Upper lobe of right lung (tissue), 1 donor: ENCODE measurements around the gene HTT. TPM values are rescaled to one million over a fixed set of nuclear protein-coding genes. Genes with fewer than 3 reads are reported as not detected.
"Not testable (repeated sequence)": the region's sequence is repeated elsewhere in the genome, so short reads cannot be mapped to it uniquely, and the experiment has no call there.

Experiments used
- ATAC-seq: fragments of 200-7000 bp; cut with Tn5 transposase; one replicate; pipeline ENCODE4 v1.9.1; 2020; ENCODE audit warnings: mild to moderate bottlenecking, moderate library complexity
- DNase-seq: peaks from one replicate; pipeline ENCODE4 v3.0.0-alpha.2; 2020
- H3K27ac ChIP-seq: fragments of 200-600 bp; one replicate; pipeline ENCODE4 v1.8.0; 2022
- H3K27me3 ChIP-seq: fragments of 200-600 bp; one replicate; pipeline ENCODE4 v1.8.0; 2022; ENCODE audit warnings: mild to moderate bottlenecking
- H3K36me3 ChIP-seq: fragments of 200-600 bp; one replicate; pipeline ENCODE4 v1.8.0; 2022
- H3K4me1 ChIP-seq: fragments of 200-600 bp; one replicate; pipeline ENCODE4 v1.8.0; 2022
- H3K4me3 ChIP-seq: fragments of 200-600 bp; one replicate; pipeline ENCODE4 v1.8.0; 2022; ENCODE audit warnings: mild to moderate bottlenecking
- H3K9me3 ChIP-seq: fragments of 200-600 bp; one replicate; pipeline ENCODE4 v1.8.0; 2022
- CTCF ChIP-seq: fragments of 200-600 bp; IDR thresholded peaks from one replicate; pipeline ENCODE4 v1.8.0; 2022; ENCODE audit warnings: antibody characterized with exemption
- intact Hi-C: fragments of 100-400 bp; cut with DNase I; formaldehyde crosslinking; loops from one replicate; pipeline ENCODE4 v1.11.0; 2022
- total RNA-seq: library from RNA; stranded (reverse); fragmentation: NEBNext Ultra II Directional; extraction: Animal tissue kit (Norgen Biotek cat#: 25700); gene quantifications from one replicate; pipeline ENCODE4 v1.2.1, GENCODE V29; 2021
- donor health status: DM: no; HTN: yes; CAD: no; lungs with severe emphysema.

The HTT gene
- total RNA-seq, 1 donor from 2014 or later, result 73.6 TPM

GRCh38 chr4:3043282-3044020 lies 31.0 kb upstream of the HTT start:
- Histone ChIP-seq H3K36me3 (no peaks in the 10 kb centered on the region), H3K27ac (no peak overlapping the region), H3K4me3 (no peak overlapping the region), H3K9me3 (no peaks in the 10 kb centered on the region), H3K4me1 (peaks cover 23% of the 10 kb centered on the region), H3K27me3 (no peaks in the 10 kb centered on the region)
- DNase-seq (no peak), ATAC-seq (no peak)
- intact Hi-C loops, result no loop called here
- no peak for TF ChIP-seq CTCF

- intact Hi-C loops, result no loop called here
- Histone ChIP-seq H3K27ac (no peak overlapping the region), H3K4me1 (peaks cover 23% of the 10 kb centered on the region), H3K27me3 (no peaks in the 10 kb centered on the region), H3K9me3 (no peaks in the 10 kb centered on the region), H3K4me3 (no peak overlapping the region), H3K36me3 (no peaks in the 10 kb centered on the region)
- no peak for TF ChIP-seq CTCF
- ATAC-seq (peak; percentile 71), DNase-seq (peak; percentile 84)
Observed at GRCh38 chr4:3044870-3045819, 29.3 kb upstream of the HTT start.

- intact Hi-C loops, result no loop called here
- Histone ChIP-seq H3K27me3 (no peaks in the 10 kb centered on the region), H3K4me1 (peaks cover 18% of the 10 kb centered on the region), H3K27ac (no peak overlapping the region), H3K9me3 (no peaks in the 10 kb centered on the region), H3K4me3 (no peak overlapping the region), H3K36me3 (no peaks in the 10 kb centered on the region)
- no peak for TF ChIP-seq CTCF
- no peak for DNase-seq
- ATAC-seq, result no peak
Observed at GRCh38 chr4:3046162-3046561, 28.3 kb upstream of the HTT start.

- Histone ChIP-seq H3K9me3 (no peaks in the 10 kb centered on the region), H3K4me1 (peaks cover 15% of the 10 kb centered on the region), H3K27ac (no peak overlapping the region), H3K27me3 (no peaks in the 10 kb centered on the region), H3K36me3 (no peaks in the 10 kb centered on the region), H3K4me3 (no peak overlapping the region)
- intact Hi-C loops, result no loop called here
- no peak for ATAC-seq
- TF ChIP-seq CTCF, result no peak
- no peak for DNase-seq
Observed at GRCh38 chr4:3046623-3047022, 27.9 kb upstream of the HTT start.

- intact Hi-C loops, result no loop called here
- Histone ChIP-seq H3K36me3 (no peaks in the 10 kb centered on the region), H3K4me3 (peak overlapping the region; percentile 34), H3K9me3 (no peaks in the 10 kb centered on the region), H3K4me1 (peaks cover 9% of the 10 kb centered on the region), H3K27ac (no peak overlapping the region), H3K27me3 (no peaks in the 10 kb centered on the region)
- DNase-seq (peak; percentile 78), ATAC-seq (peak; percentile 75)
- TF ChIP-seq CTCF, result peak; percentile 83
Observed at GRCh38 chr4:3047464-3048286, 26.8 kb upstream of the HTT start.

GRCh38 chr4:3051141-3051897 lies 23.2 kb upstream of the HTT start:
- H3K27me3 ChIP-seq, H3K36me3 ChIP-seq, intact Hi-C loops, H3K9me3 ChIP-seq, H3K4me1 ChIP-seq, H3K27ac ChIP-seq, DNase-seq, H3K4me3 ChIP-seq, ATAC-seq: not testable (repeated sequence)
